IMR-90 (cell line): ENCODE data around the gene TES. TPM values are rescaled to one million over a fixed set of nuclear protein-coding genes. Genes with fewer than 3 reads are reported as not detected.

Experiments used
- ATAC-seq: fragments of 200-7000 bp; cut with Tn5 transposase; 2 replicates; pipeline ENCODE4 v1.9.1; 2020; ENCODE audit warnings: low read depth, mild to moderate bottlenecking, moderate library complexity
- BruUV-seq: library from RNA; stranded (reverse); fragments of 400-500 nt; replicated peaks from 2 replicates; lab custom pipeline; 2021; lab: Mats Ljungman, UMichigan
- CTCF ChIA-PET: fragments of 300-600 bp; formaldehyde crosslinking; extraction: SDS; loops from one replicate; lab custom pipeline; 2021; ENCODE audit warnings: antibody characterized with exemption; lab: Yijun Ruan, JAX
- POLR2A ChIA-PET: fragments of 300-600 bp; sonication (Branson Sonifier 250); formaldehyde crosslinking; loops from one replicate; lab custom pipeline; 2022; ENCODE audit warnings: antibody characterized with exemption; ENCODE audit not compliant: unreplicated experiment; lab: Charles Lee
- DNase-seq: peaks from one replicate; pipeline ENCODE4 v3.0.0; 2013
- H2AFZ ChIP-seq: replicated peaks from 2 replicates; pipeline ENCODE3; 2013; ENCODE audit warnings: low read length, mild to moderate bottlenecking; ENCODE audit not compliant: poor library complexity
- H2AK5ac ChIP-seq: 2 replicates; pipeline ENCODE4 v1.6.1; 2013; ENCODE audit warnings: low read depth, low read length, inconsistent platforms
- H2AK9ac ChIP-seq: replicated peaks from 2 replicates; pipeline ENCODE3; 2013; ENCODE audit warnings: mild to moderate bottlenecking, low read depth, low read length, moderate library complexity; ENCODE audit not compliant: poor library complexity
- H2BK120ac ChIP-seq: 2 replicates; pipeline ENCODE4 v1.6.1; 2013; ENCODE audit warnings: low read depth, low read length, inconsistent platforms
- H2BK15ac ChIP-seq: 3 replicates; pipeline ENCODE4 v1.6.1; 2013; ENCODE audit warnings: low read depth, low read length, inconsistent platforms
- H2BK20ac ChIP-seq: 2 replicates; pipeline ENCODE4 v1.6.1; 2013; ENCODE audit warnings: low read depth, mild to moderate bottlenecking, inconsistent platforms, low read length, moderate library complexity
- H2BK5ac ChIP-seq: 2 replicates; pipeline ENCODE4 v1.6.1; 2013; ENCODE audit warnings: mild to moderate bottlenecking, low read depth, low read length, inconsistent platforms; ENCODE audit not compliant: poor library complexity, severe bottlenecking
- H3K14ac ChIP-seq: replicated peaks from 2 replicates; pipeline ENCODE4 v1.6.1; 2013; ENCODE audit warnings: low read depth, low read length, inconsistent platforms
- H3K18ac ChIP-seq: 2 replicates; pipeline ENCODE4 v1.6.1; 2013; ENCODE audit warnings: low read depth, low read length, control low read depth
- H3K23ac ChIP-seq: 2 replicates; pipeline ENCODE4 v1.6.1; 2013; ENCODE audit warnings: low read depth, low read length, inconsistent platforms
- H3K27ac ChIP-seq: 2 replicates; pipeline ENCODE4 v1.5.1; 2013; ENCODE audit warnings: mild to moderate bottlenecking, control low read depth, low read length; ENCODE audit not compliant: insufficient read depth
- H3K27me3 ChIP-seq: 2 replicates; pipeline ENCODE4 v1.6.1; 2013; ENCODE audit warnings: low read length; ENCODE audit not compliant: control insufficient read depth, insufficient read depth
- H3K36me3 ChIP-seq: 2 replicates; pipeline ENCODE4 v1.6.1; 2013; ENCODE audit warnings: low read length, mixed read lengths; ENCODE audit not compliant: control insufficient read depth, insufficient read depth
- H3K4ac ChIP-seq: 2 replicates; pipeline ENCODE4 v1.6.1; 2013; ENCODE audit warnings: low read depth, low read length, inconsistent platforms
- H3K4me1 ChIP-seq: 2 replicates; pipeline ENCODE4 v1.6.1; 2013; ENCODE audit warnings: low read length, mixed read lengths; ENCODE audit not compliant: control insufficient read depth, insufficient read depth
- H3K4me2 ChIP-seq: 2 replicates; pipeline ENCODE4 v1.6.1; 2013; ENCODE audit warnings: low read depth, mild to moderate bottlenecking, control low read depth, low read length, moderate library complexity
- H3K4me3 ChIP-seq: 2 replicates; pipeline ENCODE4 v1.5.1; 2013; ENCODE audit warnings: low read depth, mild to moderate bottlenecking, control low read depth, low read length, moderate library complexity; ENCODE audit not compliant: insufficient read depth
- H3K56ac ChIP-seq: 2 replicates; pipeline ENCODE4 v1.6.1; 2013; ENCODE audit warnings: low read length, inconsistent platforms; ENCODE audit not compliant: insufficient read depth; ENCODE audit errors: extremely low read depth
- H3K79me1 ChIP-seq, 2 experiments: 2 replicates each; pipeline ENCODE4 v1.6.1; 2013; ENCODE audit warnings: low read length in 2 of 2, inconsistent platforms in 1 of 2, low read depth in 1 of 2
- H3K9ac ChIP-seq: 2 replicates; pipeline ENCODE4 v1.6.1; 2013; ENCODE audit warnings: low read depth, low read length, control low read depth
- H3K9me1 ChIP-seq: 2 replicates; pipeline ENCODE4 v1.6.1; 2013; ENCODE audit warnings: low read length, inconsistent platforms; ENCODE audit not compliant: insufficient read depth
- H3K9me3 ChIP-seq: 2 replicates; pipeline ENCODE4 v1.6.1; 2013; ENCODE audit warnings: low read length; ENCODE audit not compliant: control insufficient read depth, insufficient read depth
- H4K20me1 ChIP-seq: 2 replicates; pipeline ENCODE4 v1.6.1; 2013; ENCODE audit warnings: low read length, inconsistent platforms; ENCODE audit not compliant: insufficient read depth
- H4K5ac ChIP-seq: 2 replicates; pipeline ENCODE4 v1.6.1; 2013; ENCODE audit warnings: mild to moderate bottlenecking, low read depth, low read length, control low read depth
- H4K8ac ChIP-seq, 2 experiments: 2 replicates each; pipeline ENCODE4 v1.6.1; 2013; ENCODE audit warnings: low read depth in 2 of 2, low read length in 2 of 2, control low read depth in 1 of 2, inconsistent platforms in 1 of 2
- H4K91ac ChIP-seq: 2 replicates; pipeline ENCODE4 v1.6.1; 2013; ENCODE audit warnings: low read depth, low read length, inconsistent platforms; ENCODE audit not compliant: insufficient read depth
- BHLHE40 ChIP-seq: fragments of 150-350 bp; IDR thresholded peaks from 2 replicates; pipeline ENCODE4 v1.6.1; 2016; ENCODE audit warnings: mild to moderate bottlenecking, low read depth, low read length
- NFE2L2 ChIP-seq: fragments of 150-350 bp; IDR thresholded peaks from 2 replicates; pipeline ENCODE4 v1.6.1; 2016; ENCODE audit warnings: low read depth, mild to moderate bottlenecking, low read length
- POLR2A ChIP-seq: IDR thresholded peaks from 2 replicates; pipeline ENCODE4 v1.6.1; 2012; ENCODE audit warnings: mild to moderate bottlenecking, low read depth, low read length
- RAD21 ChIP-seq: IDR thresholded peaks from 2 replicates; pipeline ENCODE4 v1.6.1; 2012; ENCODE audit warnings: low read length, improper control_type of control experiment
- SMC3 ChIP-seq: fragments of 150-350 bp; IDR thresholded peaks from 2 replicates; pipeline ENCODE4 v1.6.1; 2016; ENCODE audit warnings: low read depth, mild to moderate bottlenecking, antibody characterized with exemption, low read length, moderate library complexity
- WGBS, 2 experiments: methylation state at CpG; one replicate each; pipeline versions ENCODE4 v1.1.5 to v1.1.7; 2013; ENCODE audit warnings: missing lambda C conversion rate in 2 of 2; ENCODE audit not compliant: insufficient read length in 1 of 2; ENCODE audit errors: extremely low coverage in 2 of 2; 5-methylcytosine and 5-hydroxymethylcytosine counted together
- dilution Hi-C: fragments of 300-500 bp; cut with HindIII; formaldehyde crosslinking; loops from one replicate; pipeline ENCODE4 v1.14.3; 2018; ENCODE audit warnings: low sequenced_read_pairs; ENCODE audit not compliant: unreplicated experiment
- in situ Hi-C: fragments of 300-500 bp; cut with MboI; formaldehyde crosslinking; loops from 3 replicates; pipeline ENCODE4 v1.14.3; 2019; ENCODE audit warnings: low sequenced_read_pairs, inconsistent platforms, mixed read lengths
- intact Hi-C: fragments of 100-400 bp; cut with micrococcal nuclease; formaldehyde crosslinking; loops from 2 replicates; pipeline ENCODE4 v1.10.0; 2022
- polyA plus RNA-seq, 3 experiments: library from polyadenylated mRNA; depleted of rRNA; stranded (reverse); fragments of >200 nt; gene quantifications; 2 replicates each; pipeline ENCODE4 v1.2.3, GENCODE V29; 2012; ENCODE audit warnings: low replicate concordance in 1 of 3
- total RNA-seq: library from RNA; depleted of rRNA; stranded (reverse); fragments of >200 nt; gene quantifications from 2 replicates; pipeline ENCODE4 v1.2.3, GENCODE V29; 2012
- TF ChIP-seq, protein P1 (sequence below): conservative IDR thresholded peaks from 2 replicates; pipeline ENCODE4 v1.5.1; 2012; ENCODE audit warnings: mild to moderate bottlenecking, low read depth, low read length, improper control_type of control experiment

The TES gene
- total and polyA plus RNA-seq, 2 of the 4 experiments (the other 2 are of a cell fraction), result 54.0 to 83.3 TPM

DNA sequence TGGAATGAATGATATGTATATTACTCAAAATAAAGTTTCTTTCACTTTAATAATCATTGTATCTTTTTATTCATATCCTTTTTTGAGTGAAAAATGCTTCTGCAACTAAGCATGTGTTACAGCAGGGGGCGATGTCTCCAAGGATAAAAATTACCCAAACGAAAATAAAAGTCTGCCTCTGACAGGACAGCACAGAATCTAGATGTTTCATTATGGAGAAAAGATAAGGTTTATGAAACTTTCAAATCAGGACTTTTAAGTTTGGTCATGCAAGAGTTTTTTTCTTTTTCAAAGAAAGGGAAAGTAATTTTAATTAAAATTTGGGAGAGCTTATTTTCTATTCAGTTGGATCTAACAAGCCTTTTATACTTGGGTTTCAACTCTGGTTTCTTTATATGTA, 48.4 kb downstream of the TES start:
- ATAC-seq (peak; percentile 75), DNase-seq (peak; percentile 79)
- in situ Hi-C loops (loop anchor here (5.0 kb wide), 1 partner anchor 554 kb away; no protein-coding TSS in a partner anchor), intact Hi-C loops (loop anchor here (1.0 to 5.0 kb wide), 7 partner anchors 82 to 549 kb away; partner anchors contain the start of gene MET), dilution Hi-C loops (loop anchor here (25.0 kb wide), 1 partner anchor 254 kb away; no protein-coding TSS in a partner anchor)
- Histone ChIP-seq H3K4me3 (no peak overlapping the region), H2BK120ac (no peak overlapping the region), H2AK5ac (no peak overlapping the region), H3K9me1 (peaks cover 3% of the 10 kb centered on the region; the same call in 1 of the 2 replicates), H4K5ac (no peak overlapping the region), H2AFZ (no peak overlapping the region), H3K36me3 (peaks cover 4% of the 10 kb centered on the region), H3K9ac (no peak overlapping the region), H4K8ac (no peak overlapping the region; a peak in 1 of 4 replicates), H3K14ac (no peak overlapping the region), H2BK5ac (peak overlapping the region; percentile 96), H3K27ac (peak overlapping the region; percentile 49; the same call in 1 of the 2 replicates), H3K56ac (no peak overlapping the region; the same call in 1 of the 2 replicates), H2BK15ac (no peak overlapping the region), H4K91ac (no peak overlapping the region), H3K4ac (no peak overlapping the region), H2BK20ac (no peak overlapping the region), H3K18ac (no peak overlapping the region), H4K20me1 (no peaks in the 10 kb centered on the region), H3K4me1 (peaks cover 11% of the 10 kb centered on the region; the same call in 1 of the 2 replicates), H3K4me2 (no peak overlapping the region), H3K79me1 (peaks cover 17 to 34% of the 10 kb centered on the region in 2 experiments), H3K23ac (no peak overlapping the region), H3K9me3 (no peaks in the 10 kb centered on the region), H3K27me3 (no peaks in the 10 kb centered on the region), H2AK9ac (no peak overlapping the region)
- ChIA-PET CTCF (interaction anchor here (0.6 to 2.6 kb wide), 9 partner anchors 13 to 513 kb away, joined by 3 to 11 read pairs (median 4); no protein-coding TSS in a partner anchor), POLR2A (no interaction called here)
- BruUV-seq, result no TSS peak
- no CpG with 5 or more reads among the region's 2 CpGs for WGBS, 2 experiments
- peak; percentile 95 for TF ChIP-seq RAD21
- TF ChIP-seq NFE2L2, result no peak
- TF ChIP-seq SMC3, result peak; percentile 96
- 0 out of 2 replicates have a peak, but pooled peaks have one; percentile 39 for TF ChIP-seq POLR2A
- TF ChIP-seq, protein P1, sequence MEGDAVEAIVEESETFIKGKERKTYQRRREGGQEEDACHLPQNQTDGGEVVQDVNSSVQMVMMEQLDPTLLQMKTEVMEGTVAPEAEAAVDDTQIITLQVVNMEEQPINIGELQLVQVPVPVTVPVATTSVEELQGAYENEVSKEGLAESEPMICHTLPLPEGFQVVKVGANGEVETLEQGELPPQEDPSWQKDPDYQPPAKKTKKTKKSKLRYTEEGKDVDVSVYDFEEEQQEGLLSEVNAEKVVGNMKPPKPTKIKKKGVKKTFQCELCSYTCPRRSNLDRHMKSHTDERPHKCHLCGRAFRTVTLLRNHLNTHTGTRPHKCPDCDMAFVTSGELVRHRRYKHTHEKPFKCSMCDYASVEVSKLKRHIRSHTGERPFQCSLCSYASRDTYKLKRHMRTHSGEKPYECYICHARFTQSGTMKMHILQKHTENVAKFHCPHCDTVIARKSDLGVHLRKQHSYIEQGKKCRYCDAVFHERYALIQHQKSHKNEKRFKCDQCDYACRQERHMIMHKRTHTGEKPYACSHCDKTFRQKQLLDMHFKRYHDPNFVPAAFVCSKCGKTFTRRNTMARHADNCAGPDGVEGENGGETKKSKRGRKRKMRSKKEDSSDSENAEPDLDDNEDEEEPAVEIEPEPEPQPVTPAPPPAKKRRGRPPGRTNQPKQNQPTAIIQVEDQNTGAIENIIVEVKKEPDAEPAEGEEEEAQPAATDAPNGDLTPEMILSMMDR, result peak; percentile 91
- TF ChIP-seq BHLHE40, result no peak
